AML-193 (cell line): ENCODE results near the gene PTPRT.

ENCODE experiments used
- DNase-seq, 2 experiments: peaks; one replicate each; lab custom pipeline; 2025; lab: John Stamatoyannopoulos, UW

Gene PTPRT

GRCh38 chr20:42714298-42715141 lies 475.2 kb downstream of the PTPRT start:
- DNase-seq, result no peak

DNA sequence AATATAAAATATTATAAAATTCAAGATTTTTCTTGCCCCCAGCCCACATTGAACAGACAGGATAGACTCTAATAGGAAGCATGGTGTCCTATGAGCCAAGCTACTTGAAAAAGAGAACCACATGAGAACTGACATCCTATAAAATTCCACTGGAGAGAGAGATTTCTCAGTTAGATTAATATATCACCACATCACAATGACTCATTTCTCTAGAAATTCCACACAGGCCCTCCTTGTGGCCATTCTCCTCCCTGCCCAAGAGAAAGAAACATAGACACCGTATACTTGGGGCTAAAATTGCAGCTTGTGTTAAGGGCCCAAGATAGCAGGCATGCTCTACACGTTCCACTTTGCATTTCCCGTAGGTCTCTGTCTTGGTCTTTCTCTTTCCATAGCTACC lies 481.4 kb downstream of the PTPRT start:
- no peak for DNase-seq

- no peak for DNase-seq
These were observed 482.9 kb downstream of the PTPRT start for GRCh38 chr20:42706759-42707158.

GRCh38 chr20:42705550-42705949 lies 484.2 kb downstream of the PTPRT start:
- DNase-seq, result no peak

- DNase-seq, result no peak
These were observed 486.0 kb downstream of the PTPRT start for GRCh38 chr20:42703744-42704143.

- DNase-seq, result no peak
These were observed 487.8 kb downstream of the PTPRT start for GRCh38 chr20:42701948-42702347.

GRCh38 chr20:42700372-42700771 lies 489.3 kb downstream of the PTPRT start:
- DNase-seq, result no peak

DNA sequence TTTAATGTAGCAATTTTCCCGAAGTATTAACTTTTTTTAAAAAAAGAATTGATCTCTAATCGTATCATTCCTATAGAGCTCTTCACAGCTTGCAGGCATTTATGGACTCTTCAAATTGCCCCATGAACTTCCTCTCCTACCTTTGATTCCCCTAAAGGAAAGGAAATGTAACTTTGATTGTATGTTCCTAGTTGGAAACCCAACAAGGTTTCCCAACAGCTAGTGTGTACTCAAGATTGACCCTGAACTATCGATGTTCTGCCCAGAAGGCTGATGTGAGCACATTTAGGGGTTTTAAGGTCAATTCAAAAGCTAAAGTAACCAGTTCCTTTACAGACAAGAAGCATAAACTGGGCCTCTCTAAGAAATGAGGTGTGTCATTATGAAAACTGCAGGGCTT lies 491.7 kb downstream of the PTPRT start:
- DNase-seq, result no peak

DNA sequence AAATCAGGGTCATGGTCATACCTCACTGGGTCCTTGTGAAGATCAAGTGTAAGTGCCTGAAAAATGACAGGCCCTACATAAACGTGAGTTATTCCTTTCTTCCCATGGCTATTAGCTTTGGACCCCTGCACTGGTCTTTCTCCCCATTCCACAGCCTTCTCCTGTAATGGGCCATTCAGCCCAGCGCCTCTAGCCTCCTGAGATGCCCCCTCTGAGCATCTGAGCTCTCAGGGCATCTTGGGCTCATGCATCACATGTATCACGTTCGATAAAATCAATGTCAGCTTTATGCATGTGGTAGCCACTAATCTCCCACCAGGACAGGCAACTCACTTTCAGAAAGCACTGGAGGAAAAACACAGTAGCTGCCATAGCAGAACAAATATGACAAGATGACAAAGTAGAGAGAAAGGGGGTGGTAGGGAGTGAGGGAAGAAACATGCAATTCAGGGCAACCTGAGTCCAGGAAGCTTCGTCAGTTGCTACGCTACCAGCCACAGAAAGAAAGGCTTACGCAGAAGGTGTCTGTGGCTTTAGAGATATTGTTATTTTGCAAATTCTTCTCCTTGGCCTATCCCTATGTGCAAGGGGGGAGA lies 498.8 kb downstream of the PTPRT start:
- no peak for DNase-seq

GRCh38 chr20:42688576-42688975 lies 501.1 kb downstream of the PTPRT start:
- DNase-seq, result no peak

- DNase-seq, result no peak
These were observed 503.6 kb downstream of the PTPRT start for GRCh38 chr20:42686057-42686456.

GRCh38 chr20:42678895-42679294 lies 510.8 kb downstream of the PTPRT start:
- DNase-seq, result no peak

DNA sequence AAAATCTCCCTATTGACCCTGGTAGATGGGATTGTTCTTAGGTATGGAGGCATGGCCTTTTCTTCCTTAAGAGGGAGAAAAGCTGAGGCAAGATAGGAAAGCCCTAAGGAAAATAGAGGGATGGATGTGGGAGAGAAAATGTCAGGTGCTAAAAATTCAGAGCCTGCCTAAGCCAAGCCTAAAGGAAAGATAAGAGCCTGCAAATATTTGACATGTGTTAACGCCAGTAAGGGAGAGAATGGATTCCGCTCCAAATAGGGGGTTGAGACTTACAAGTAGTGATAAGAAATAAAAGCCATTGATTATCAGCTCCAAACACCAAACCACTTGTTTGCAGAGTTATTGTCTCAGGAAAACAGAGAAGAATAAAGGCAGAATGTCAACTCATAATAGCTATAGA lies 533.6 kb downstream of the PTPRT start:
- DNase-seq, result no peak

DNA sequence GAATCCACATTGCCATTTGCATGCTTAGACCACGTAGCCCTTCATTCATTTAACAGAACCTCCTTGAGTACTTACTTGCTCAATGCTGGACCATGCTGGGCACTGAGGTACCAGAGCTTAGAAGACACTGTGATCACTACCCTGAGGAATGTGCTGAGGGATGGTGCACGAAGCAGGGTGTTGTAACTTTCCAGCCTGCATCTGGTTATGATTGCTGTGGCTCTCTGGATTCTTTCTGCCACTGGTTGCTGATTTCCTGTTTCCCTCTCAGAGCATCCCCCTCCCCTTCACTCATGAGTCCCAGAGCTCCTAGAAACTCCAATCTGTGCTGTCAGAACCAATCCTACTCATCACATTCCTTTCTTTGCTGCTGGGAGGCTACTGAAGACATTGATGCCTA lies 537.4 kb downstream of the PTPRT start:
- no peak for DNase-seq

GRCh38 chr20:42650191-42650746 lies 539.4 kb downstream of the PTPRT start:
- no peak for DNase-seq

- no peak for DNase-seq
These were observed 540.0 kb downstream of the PTPRT start for GRCh38 chr20:42649748-42650147.

DNA sequence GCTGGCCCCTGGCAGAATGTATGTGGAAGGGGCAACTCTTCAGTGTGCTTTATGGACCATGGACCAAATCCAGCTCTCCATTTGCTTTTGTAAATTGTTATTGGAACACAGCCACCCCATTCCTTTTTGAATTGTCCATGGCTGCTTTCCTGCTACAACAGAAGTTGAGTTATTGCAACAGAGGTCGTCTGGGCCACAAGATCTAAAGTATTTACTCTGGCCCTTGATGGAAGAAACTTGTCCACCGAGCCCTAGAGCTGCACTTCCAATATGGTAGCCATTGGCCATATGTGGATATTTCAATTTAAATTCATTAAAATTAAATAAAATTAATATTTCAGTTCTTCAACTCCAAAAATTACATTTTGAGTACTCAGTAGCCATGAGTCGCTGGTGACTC lies 543.5 kb downstream of the PTPRT start:
- no peak for DNase-seq

GRCh38 chr20:42641886-42642285 lies 547.8 kb downstream of the PTPRT start:
- DNase-seq, result no peak

- DNase-seq, result no peak
These were observed 550.6 kb downstream of the PTPRT start for GRCh38 chr20:42639140-42639539.

- no peak for DNase-seq
These were observed 553.9 kb downstream of the PTPRT start for GRCh38 chr20:42635699-42636411.

DNA sequence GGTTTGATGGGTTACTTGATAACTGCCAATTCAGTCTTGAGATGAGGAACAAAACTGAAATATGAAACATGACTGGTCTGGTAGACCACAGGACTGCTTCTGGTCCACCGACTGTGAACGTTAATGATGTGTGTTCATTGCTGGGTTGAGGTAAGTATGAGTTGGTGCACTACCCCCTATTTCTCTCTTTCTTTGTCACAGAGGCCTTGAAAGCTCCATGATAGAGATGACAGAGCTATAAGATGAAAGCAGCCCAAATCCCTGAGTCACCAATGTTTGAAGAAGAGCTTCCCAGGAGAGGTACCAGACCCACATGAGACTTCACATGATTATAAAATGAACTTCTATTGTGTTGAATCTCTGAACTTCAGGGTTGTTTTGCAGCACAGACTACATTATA lies 555.5 kb downstream of the PTPRT start:
- no peak for DNase-seq

DNA sequence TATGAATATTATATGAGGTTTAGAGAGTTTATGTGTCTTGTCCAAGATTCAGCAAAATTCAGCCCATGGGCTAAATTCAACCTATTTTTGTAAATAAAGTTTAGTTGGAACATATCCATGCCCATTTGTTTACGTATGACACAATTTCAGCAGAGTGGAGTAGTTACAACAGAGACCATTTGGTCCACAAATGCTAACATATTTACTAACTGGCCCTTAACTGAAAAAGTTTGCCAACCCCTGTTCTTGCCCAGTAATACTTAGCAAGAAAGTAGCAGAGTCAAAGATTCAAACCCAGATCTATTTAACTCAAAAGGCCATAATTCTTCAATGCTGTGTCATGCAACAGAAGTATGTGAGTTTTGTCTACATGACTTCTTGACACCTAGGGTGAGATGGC lies 561.0 kb downstream of the PTPRT start:
- DNase-seq, result no peak

DNA sequence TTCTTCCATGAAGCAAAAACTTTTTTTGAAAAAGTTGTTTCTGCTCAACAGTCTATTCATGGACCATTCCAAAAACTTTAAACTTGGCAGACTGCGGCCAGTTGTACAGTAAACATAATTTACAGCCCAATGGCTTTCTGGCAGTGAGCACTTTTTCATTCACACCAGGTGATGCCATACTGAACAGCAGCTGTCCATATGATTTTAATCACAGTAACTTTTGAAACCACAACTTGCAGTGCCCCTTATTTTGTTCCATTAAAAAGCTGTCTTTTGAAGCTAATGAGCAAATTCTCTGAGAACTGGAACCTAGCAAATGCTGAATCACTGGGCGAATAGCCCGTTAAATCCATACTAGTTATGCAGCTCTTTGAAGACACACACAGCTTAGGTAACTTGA lies 576.6 kb downstream of the PTPRT start:
- DNase-seq, result no peak
